SU-DHL-6 (cell line): Measurements from ENCODE around the gene NOX3.

Experiments used
- H2AFZ ChIP-seq: fragments of 200-600 bp; sonication (generic); 2 replicates; pipeline ENCODE4 v1.6.1; 2014; ENCODE audit warnings: low read depth, mild to moderate bottlenecking, moderate library complexity, mixed read lengths, antibody characterized with exemption, low read length; ENCODE audit not compliant: severe bottlenecking
- H3F3A ChIP-seq: fragments of 200-600 bp; shearing (Covaris generic); 2 replicates; pipeline ENCODE4 v1.6.0; 2016; ENCODE audit warnings: antibody characterized with exemption, mild to moderate bottlenecking; ENCODE audit not compliant: insufficient read depth
- H3K27ac ChIP-seq: fragments of 200-600 bp; sonication (generic); 2 replicates; pipeline ENCODE4 v1.5.1; 2016; ENCODE audit warnings: low read depth, mild to moderate bottlenecking, low read length, moderate library complexity, mixed read lengths
- H3K27me3 ChIP-seq: fragments of 200-600 bp; sonication (generic), shearing (Covaris generic); 2 replicates; pipeline ENCODE4 v1.6.0; 2014; ENCODE audit warnings: mild to moderate bottlenecking, low read length
- H3K36me3 ChIP-seq: fragments of 200-600 bp; sonication (generic); 2 replicates; pipeline ENCODE4 v1.6.1; 2014; ENCODE audit warnings: mild to moderate bottlenecking, low read length, mixed read lengths
- H3K4me2 ChIP-seq: fragments of 300-600, 200-600 bp; shearing (Covaris generic), sonication (generic); 2 replicates; pipeline ENCODE4 v1.6.0; 2014; ENCODE audit warnings: low read length, low read depth, mild to moderate bottlenecking; ENCODE audit not compliant: poor library complexity, severe bottlenecking
- H3K4me3 ChIP-seq: fragments of 200-600 bp; sonication (generic); 2 replicates; pipeline ENCODE4 v1.5.1; 2014; ENCODE audit warnings: antibody characterized with exemption, low read length, mild to moderate bottlenecking, mixed read lengths; ENCODE audit not compliant: insufficient read depth, poor library complexity, severe bottlenecking
- H3K79me2 ChIP-seq: fragments of 200-600 bp; sonication (generic); 2 replicates; pipeline ENCODE4 v1.6.1; 2014; ENCODE audit warnings: mild to moderate bottlenecking, low read length, moderate library complexity; ENCODE audit not compliant: insufficient read depth
- H3K9ac ChIP-seq: fragments of 200-600 bp; sonication (generic); 2 replicates; pipeline ENCODE4 v1.7.0; 2014; ENCODE audit warnings: mild to moderate bottlenecking, low read length
- H3K9me2 ChIP-seq: fragments of 200-600 bp; sonication (generic); replicated peaks from 2 replicates; pipeline ENCODE4 v1.6.1; 2014; ENCODE audit warnings: low read length; ENCODE audit not compliant: insufficient read depth
- H3K9me3 ChIP-seq: fragments of 200-600 bp; sonication (generic); 2 replicates; pipeline ENCODE4 v1.6.1; 2014; ENCODE audit warnings: low read length, mixed read lengths; ENCODE audit not compliant: insufficient read depth
- H4K20me1 ChIP-seq: fragments of 200-600 bp; sonication (generic); 2 replicates; pipeline ENCODE4 v1.6.1; 2014; ENCODE audit warnings: low read depth, mild to moderate bottlenecking, antibody characterized with exemption, low read length, moderate library complexity, mixed read lengths
- CTCF ChIP-seq: fragments of 200-600 bp; sonication (generic); IDR thresholded peaks from one replicate; pipeline ENCODE4 v1.5.1; 2017; ENCODE audit warnings: antibody characterized with exemption, mild to moderate bottlenecking, low read length, moderate library complexity; ENCODE audit not compliant: insufficient read depth, poor library complexity, severe bottlenecking
- EZH2phosphoT487 ChIP-seq: fragments of 200-600 bp; sonication (generic), shearing (Covaris generic); conservative IDR thresholded peaks from 2 replicates; pipeline ENCODE4 v1.6.1; 2018; ENCODE audit warnings: mild to moderate bottlenecking, antibody characterized with exemption, low read length, moderate library complexity, mixed read lengths

NOX3 gene

DNA sequence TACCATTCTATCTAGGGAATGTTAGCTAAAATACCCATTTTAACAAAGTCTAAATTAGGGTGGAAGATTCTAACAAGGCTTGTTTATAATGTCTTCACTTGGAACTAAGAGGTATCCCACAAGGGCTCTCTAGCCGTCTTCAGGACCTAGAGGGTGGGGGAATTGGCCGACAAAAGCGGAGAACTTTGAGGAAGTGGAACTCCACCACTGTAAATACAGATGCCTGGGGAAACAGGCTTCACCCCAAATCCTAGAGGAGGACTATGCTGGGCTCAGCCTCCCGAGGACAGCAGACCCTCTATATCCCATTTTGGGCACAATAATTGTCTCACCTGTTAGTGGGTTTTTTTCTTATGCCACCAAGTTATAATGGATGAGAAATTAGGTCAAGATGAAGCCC is 83.4 kb downstream of the NOX3 start:
- Histone ChIP-seq H3K9me3 (no peaks in the 10 kb centered on the region), H3K4me3 (no peak overlapping the region), H3K4me2 (no peak overlapping the region), H3K9me2 (no peaks in the 10 kb centered on the region), H3K27me3 (no peaks in the 10 kb centered on the region), H2AFZ (no peak overlapping the region), H3K79me2 (no peaks in the 10 kb centered on the region), H3K36me3 (no peaks in the 10 kb centered on the region), H4K20me1 (no peaks in the 10 kb centered on the region), H3K27ac (no peak overlapping the region), H3F3A (no peaks in the 10 kb centered on the region), H3K9ac (no peak overlapping the region)
- TF ChIP-seq CTCF = no peak

- no peaks in the 10 kb centered on the region for H3F3A ChIP-seq
- H4K20me1 ChIP-seq = no peaks in the 10 kb centered on the region
- no peaks in the 10 kb centered on the region for H3K79me2 ChIP-seq
- TF ChIP-seq CTCF (no peak), EZH2phosphoT487 (no peak)
- no peaks in the 10 kb centered on the region for H3K9me2 ChIP-seq
- H3K27ac ChIP-seq = no peak overlapping the region
- no peaks in the 10 kb centered on the region for H3K36me3 ChIP-seq
- no peak overlapping the region for H3K9ac ChIP-seq
- H3K27me3 ChIP-seq = no peaks in the 10 kb centered on the region
- H2AFZ ChIP-seq = no peak overlapping the region
- no peak overlapping the region for H3K4me2 ChIP-seq
- H3K4me3 ChIP-seq = no peak overlapping the region
- no peaks in the 10 kb centered on the region for H3K9me3 ChIP-seq
Measured at GRCh38 chr6:155371230-155371629, 84.4 kb downstream of the NOX3 start.

- H3K36me3 ChIP-seq = no peaks in the 10 kb centered on the region
- no peaks in the 10 kb centered on the region for H3K9me2 ChIP-seq
- no peaks in the 10 kb centered on the region for H4K20me1 ChIP-seq
- no peak overlapping the region for H3K4me2 ChIP-seq
- H2AFZ ChIP-seq = no peak overlapping the region
- H3K27ac ChIP-seq = no peak overlapping the region
- TF ChIP-seq EZH2phosphoT487 (no peak), CTCF (no peak)
- no peaks in the 10 kb centered on the region for H3K27me3 ChIP-seq
- no peaks in the 10 kb centered on the region for H3F3A ChIP-seq
- H3K9me3 ChIP-seq = no peaks in the 10 kb centered on the region
- no peaks in the 10 kb centered on the region for H3K79me2 ChIP-seq
- H3K9ac ChIP-seq = no peak overlapping the region
- H3K4me3 ChIP-seq = no peak overlapping the region
Measured at GRCh38 chr6:155366325-155366724, 89.3 kb downstream of the NOX3 start.
